Bronchial epithelial cell (primary cell): ENCODE measurements around the gene FASTK. TPM values are rescaled to one million over a fixed set of nuclear protein-coding genes. Genes with fewer than 3 reads are reported as not detected.
A peak's percentile ranks its signal among the peaks of the same experiment; 100 is the strongest.

Experiments
- DNase-seq: peaks from one replicate; pipeline ENCODE4 v3.0.0-alpha.2; 2010; ENCODE audit warnings: low read depth
- FAIRE-seq: peaks from 2 replicates; lab custom pipeline; 2011; peaks lifted over from hg19 to GRCh38; lab: Jason Lieb, UNC
- H3K27me3 ChIP-seq: 2 replicates; pipeline ENCODE4 v1.5.1; 2011; ENCODE audit warnings: low read length; ENCODE audit not compliant: control insufficient read depth, insufficient read depth
- H3K36me3 ChIP-seq: 2 replicates; pipeline ENCODE4 v1.5.1; 2011; ENCODE audit warnings: low read length; ENCODE audit not compliant: control insufficient read depth, insufficient read depth
- H3K4me3 ChIP-seq: 2 replicates; pipeline ENCODE4 v1.5.1; 2011; ENCODE audit warnings: mild to moderate bottlenecking, low read depth, low read length, control low read depth
- CTCF ChIP-seq: IDR thresholded peaks from 2 replicates; pipeline ENCODE4 v1.5.1; 2011; ENCODE audit warnings: mild to moderate bottlenecking, moderate library complexity, low read length, control low read depth, inconsistent platforms; ENCODE audit not compliant: insufficient read depth, severe bottlenecking
- total RNA-seq: library from RNA; depleted of rRNA; stranded (reverse); fragments of >200 nt; gene quantifications from 2 replicates; pipeline ENCODE4 v1.2.1, GENCODE V29; 2014

FASTK gene
- total RNA-seq, 1 donor from 2014 or later, result 51.6 TPM

- FAIRE-seq, result no peak
- Histone ChIP-seq H3K36me3 (peaks cover 58% of the 10 kb centered on the region), H3K27me3 (no peaks in the 10 kb centered on the region), H3K4me3 (no peak overlapping the region)
- no peak for TF ChIP-seq CTCF
- no peak for DNase-seq
Measured at GRCh38 chr7:151126491-151127137, 46.0 kb upstream of the FASTK start.

DNA sequence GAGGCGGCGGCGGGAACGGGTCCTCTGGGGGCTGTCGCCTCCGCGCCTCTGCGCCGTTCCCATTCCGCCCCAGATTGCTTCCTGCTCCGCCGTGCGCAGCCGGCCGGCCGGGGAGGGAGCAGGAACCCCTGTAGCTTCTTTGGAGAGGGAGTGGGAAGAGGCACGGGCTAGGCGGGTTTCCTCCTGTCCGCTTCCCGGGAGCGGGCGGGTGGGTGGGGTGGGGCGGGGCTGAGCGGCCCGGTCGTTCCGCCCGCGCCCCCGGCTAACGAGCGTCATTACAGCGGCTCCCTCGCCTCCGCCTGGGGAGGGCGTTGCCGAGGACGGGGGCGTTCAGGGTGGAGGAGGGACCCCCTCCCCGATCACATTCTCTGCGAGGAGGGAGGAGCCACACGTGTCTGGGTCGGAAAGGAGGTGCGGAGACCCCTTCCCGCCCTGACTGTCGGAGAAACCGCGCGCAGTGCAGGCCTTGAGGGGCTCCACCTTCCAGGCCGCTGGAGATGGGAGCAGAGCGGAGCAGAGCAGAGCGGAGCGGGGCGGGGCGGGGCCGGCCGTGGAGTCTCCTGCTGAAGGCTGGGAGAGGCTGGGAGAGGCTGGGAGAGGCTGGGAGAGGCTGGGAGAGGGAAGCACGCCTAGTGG, 45.4 kb upstream of the FASTK start:
- DNase-seq, result no peak
- no peak overlapping the region for H3K4me3 ChIP-seq
- H3K36me3 ChIP-seq, result peaks cover 61% of the 10 kb centered on the region
- TF ChIP-seq CTCF, result no peak
- no peak for FAIRE-seq
- no peaks in the 10 kb centered on the region for H3K27me3 ChIP-seq

- H3K4me3 ChIP-seq, result no peak overlapping the region
- H3K36me3 ChIP-seq, result peaks cover 61% of the 10 kb centered on the region
- DNase-seq (no peak), FAIRE-seq (no peak)
- TF ChIP-seq CTCF, result peak; percentile 16
- no peaks in the 10 kb centered on the region for H3K27me3 ChIP-seq
Measured at GRCh38 chr7:151125470-151125845, 44.8 kb upstream of the FASTK start.

DNA sequence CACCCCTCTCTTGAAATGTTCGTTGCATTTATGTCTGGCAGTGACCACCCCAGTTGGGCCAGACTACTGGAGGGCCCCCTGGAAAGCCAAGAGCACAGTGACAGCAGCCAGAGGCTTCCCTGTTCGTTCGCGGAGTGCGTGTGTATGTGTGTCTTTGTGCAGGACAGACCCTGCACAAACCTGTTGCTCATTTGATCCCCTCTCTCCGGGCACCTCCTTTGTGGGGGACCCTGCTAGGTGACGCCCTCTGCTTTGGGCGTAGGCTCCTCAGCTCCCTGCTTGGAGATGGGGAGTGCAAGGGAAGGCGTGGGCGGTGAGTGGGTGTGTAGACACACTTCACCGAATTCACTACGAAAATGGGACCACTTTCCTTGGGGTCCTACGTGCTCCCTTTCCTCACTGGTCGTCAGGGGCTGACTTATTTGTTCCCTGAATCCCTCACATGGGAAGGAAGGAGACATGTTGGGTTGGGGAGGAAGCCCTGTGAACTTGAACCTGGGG, 44.3 kb upstream of the FASTK start:
- TF ChIP-seq CTCF, result no peak
- FAIRE-seq (no peak), DNase-seq (no peak)
- no peak overlapping the region for H3K4me3 ChIP-seq
- peaks cover 61% of the 10 kb centered on the region for H3K36me3 ChIP-seq
- no peaks in the 10 kb centered on the region for H3K27me3 ChIP-seq

DNA sequence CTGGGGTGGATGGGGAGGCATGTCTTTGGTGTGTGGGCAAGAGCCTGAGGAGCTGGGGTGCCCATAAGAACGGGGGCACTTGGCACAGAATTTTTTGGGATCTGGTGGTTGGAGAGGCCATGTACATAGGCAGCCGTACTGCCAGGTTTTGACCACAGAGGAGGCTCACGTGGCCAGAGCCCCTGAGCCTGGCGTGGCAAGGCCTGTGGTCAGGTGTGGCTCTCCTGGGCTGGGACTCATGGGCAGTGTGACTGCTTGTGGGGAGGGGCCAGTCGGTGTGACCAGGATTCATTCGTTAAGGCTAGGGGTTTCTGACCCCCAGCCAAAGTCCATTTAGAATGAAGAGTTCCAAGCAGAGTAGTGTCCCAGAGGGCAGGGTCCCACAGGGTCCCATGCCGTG, 43.9 kb upstream of the FASTK start:
- Histone ChIP-seq H3K4me3 (no peak overlapping the region), H3K27me3 (no peaks in the 10 kb centered on the region), H3K36me3 (peaks cover 62% of the 10 kb centered on the region)
- DNase-seq (no peak), FAIRE-seq (no peak)
- no peak for TF ChIP-seq CTCF
